CD4-positive, alpha-beta T cell treated with Interleukin-6 at 100 ng/mL for 8 hours (primary cell): Measurements from ENCODE around the gene CCT7.
A peak's percentile ranks its signal among the peaks of the same experiment; 100 is the strongest.

Experiments
- DNase-seq: peaks from one replicate; pipeline ENCODE4 v3.0.0-alpha.2; 2020; ENCODE audit warnings: mixed read lengths, low spot score

CCT7 gene

DNA sequence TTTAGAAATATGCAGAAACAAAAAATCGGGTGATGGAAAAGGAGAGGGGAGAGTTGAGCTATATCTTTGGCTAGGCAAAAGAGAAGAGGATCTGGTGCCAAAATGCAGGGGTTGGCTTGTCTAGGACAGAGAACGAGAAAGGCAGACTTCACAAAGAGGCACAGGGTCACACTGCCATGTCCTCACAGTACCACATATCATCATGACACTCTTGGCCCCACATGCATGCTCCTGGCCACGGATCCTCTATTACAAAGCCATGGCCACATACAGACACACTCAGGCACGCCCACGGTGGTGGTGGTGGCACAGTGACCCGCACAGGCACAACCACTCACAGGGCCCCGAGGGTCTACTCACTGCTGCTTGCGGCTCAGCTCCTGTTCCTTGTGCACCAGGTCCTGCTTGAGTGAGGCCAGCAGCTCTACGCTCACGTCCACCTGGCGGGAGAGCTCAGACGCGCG lies 34.3 kb downstream of the CCT7 start:
- no peak for DNase-seq

DNA sequence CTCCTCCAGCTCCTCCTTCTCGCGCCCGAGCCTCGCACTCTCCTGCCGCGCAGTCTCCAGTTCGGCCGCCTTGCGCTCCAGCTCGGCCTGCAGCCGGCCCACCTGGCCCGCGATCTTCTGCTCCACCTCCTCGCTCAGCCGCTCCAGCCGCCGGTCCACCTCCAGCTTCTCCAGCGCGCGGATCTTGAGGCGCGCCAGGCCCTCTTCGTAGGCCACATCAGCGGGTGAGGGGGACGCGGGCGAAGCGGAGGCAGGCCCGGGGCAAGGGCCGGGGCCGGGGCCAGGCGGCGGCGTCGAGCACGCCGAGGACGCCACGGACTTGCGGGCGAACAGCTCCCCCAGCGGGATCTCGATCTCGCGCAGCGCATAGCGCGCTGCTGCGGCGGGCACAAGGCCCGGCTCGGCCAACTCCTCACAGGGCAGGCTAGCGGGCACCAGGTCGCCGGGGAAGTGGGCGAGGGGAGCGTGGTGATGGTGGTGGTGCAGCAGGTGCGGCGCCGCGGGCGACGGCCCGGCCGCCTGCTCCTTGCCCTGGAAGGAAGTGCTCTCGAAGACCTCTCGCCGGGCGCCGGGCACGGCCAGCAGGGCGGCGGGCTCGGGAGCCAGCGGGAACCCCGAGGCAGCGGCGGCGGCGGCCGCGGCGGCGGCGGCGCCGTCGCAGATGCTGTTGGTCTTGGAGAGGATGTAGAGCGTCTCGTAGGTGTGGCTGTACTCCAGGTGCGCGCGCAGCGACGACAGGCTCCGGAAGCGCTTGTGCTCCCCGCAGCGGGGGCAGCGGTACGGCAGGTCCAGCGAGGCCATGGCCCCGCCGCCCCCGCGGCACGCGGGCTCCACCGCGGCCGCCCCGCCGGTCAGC lies 35.0 kb downstream of the CCT7 start:
- DNase-seq: peak; percentile 85

DNA sequence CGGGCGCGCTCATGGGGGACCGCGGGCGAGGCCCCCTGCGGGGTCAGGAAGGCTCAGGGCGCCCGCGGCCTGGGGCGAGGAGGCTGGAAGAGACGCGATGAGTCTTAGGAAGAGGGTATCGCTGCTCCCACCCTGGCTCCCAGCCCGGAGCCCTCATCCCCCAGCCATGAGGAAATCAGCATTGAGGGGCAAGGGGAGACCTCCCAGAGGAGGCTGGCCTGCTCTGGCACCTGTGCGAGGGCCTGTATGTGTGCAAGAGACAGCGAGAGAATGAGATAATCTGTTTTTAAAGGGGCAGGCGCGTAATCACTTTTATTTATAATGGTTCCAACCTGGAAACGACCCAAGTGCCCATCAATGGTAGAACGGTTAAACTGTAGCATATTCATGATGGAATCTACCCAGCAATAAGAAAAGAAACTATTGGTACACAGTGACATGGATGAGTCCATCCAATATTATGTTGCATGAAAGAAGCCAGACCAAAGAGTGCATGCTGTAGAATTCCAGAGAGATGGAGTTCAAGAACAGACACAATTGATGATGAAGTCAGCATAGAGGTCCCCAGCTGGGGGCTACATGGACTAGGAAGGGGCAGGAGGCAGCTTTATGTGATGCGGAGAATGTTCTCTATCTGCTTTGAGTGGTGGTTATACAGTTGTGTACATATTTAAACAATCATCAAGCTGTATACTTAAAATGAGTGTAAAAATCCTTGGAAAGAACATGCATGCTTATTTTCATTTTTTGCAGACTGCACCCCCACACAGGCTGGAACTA lies 35.8 kb downstream of the CCT7 start:
- no peak for DNase-seq

DNA sequence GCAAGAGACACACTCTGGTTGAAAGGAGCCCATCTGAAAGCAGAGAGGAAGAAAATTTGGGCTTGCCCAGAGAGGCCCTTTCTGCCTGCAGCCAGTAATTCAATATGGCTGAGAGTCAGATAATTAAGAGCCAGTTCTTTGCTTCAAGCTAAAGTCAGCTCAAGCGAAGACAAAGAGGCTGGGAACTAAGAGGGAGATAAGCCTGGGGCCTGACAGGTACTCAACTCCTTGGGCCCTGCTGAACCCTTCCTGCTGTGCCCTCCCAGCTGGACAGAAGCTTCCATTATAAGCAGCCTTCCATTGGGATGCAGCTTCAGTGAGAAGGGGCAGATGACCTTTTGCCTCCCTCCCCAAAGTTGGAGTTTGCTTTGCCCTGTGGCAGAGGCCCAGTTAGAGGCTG lies 38.2 kb downstream of the CCT7 start:
- no peak for DNase-seq

DNA sequence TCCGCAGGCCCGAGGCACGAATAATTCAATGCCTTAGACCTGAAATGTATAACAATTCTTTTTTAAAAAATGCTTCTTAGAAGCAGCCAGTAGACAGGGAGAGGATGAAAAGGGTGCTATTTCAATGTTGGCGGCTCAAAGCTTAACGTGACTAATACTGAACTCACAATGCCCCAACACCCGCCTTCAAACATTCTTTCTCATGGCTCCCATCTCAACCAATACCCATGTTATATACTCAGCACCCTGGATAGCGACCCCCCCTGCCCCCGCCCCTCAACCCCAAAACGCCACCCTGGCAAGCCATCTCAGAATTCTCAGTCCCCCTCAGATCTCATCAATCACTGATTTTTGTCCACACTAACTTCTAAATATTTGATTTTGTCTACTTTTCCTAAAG lies 45.7 kb downstream of the CCT7 start:
- no peak for DNase-seq

DNA sequence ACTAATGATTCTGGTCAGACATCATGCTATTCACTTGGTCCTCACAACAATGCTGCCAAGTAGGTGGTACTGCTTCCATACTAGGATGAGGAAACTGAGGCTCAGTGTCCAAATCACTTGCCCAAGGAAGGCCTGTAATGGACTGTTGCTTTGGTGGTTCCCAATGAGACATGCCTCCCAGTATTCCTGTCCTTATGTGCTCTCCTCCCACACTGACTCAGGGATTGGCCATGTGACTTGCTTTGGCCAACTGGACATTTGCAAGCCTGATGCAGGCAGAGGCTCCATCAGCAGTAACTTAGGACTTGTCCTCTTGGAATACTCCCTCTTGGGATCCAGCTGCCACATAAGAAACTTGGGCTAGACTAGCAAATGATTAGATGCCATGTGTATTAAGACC lies 47.1 kb downstream of the CCT7 start:
- no peak for DNase-seq

DNA sequence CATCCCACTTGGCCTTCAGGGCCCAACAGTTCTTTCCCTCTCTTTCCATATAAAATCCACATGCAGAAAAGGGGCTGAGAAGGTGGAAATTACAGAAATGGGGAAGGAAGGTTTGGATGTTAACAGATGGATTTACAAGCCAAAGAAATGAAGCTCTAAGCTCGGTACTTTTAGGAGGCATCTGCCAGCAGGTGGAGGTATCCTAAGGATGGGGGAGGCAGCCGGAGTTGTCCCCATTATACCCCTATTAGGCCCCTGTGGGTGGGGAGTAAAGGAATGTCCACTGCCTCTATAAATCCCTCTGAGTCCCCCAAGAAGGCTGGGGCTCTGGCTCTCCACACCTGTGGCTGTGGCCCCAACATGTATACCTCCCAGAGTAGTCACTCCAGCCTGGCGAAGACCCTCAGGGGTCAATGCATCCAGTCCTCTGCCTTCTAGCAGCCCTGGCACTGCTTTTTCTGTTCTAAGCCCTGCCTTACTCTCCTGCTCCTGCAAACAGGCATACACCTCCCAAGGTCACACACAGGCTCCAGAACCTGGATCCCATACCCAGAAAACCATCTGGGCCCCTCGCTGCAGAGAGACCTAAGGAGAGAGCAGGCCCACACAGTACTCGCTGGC lies 48.9 kb downstream of the CCT7 start:
- DNase-seq: no peak

DNA sequence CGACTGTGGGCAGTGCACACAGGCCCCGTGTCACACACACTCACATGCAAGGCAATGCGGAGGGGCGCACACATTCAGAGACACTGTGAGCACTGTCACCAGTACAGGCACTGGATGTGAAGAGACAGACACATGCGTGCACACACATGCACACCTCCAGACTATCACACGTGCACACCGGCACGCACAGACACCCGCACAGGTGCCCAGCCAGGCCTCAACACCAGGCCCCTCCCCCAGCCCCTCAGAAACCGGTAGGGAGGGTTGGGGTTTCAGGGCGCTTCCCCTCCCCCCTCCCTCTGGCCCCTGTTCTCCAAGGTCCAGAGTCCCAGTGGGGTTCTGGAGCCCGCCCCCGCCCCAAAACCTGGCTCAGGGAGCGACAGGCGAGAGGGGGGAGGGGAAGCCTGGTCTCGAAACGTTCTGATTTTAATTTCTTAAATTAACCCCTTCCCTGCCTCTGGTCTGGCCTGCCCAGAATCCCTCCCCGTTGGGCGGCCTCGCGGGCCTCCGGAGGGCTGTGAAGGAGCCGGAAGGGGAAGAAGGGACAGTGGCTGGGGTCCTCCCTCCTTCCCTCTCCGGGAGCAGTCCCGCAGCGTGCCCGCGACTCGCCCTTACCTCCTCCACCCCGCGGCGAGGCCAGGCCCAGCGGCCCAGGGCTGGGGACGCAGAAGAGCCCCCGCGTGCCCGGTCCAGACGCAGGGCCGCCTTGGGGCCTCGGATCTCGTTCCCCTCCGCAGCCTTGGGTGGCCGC lies 49.6 kb downstream of the CCT7 start:
- no peak for DNase-seq

DNA sequence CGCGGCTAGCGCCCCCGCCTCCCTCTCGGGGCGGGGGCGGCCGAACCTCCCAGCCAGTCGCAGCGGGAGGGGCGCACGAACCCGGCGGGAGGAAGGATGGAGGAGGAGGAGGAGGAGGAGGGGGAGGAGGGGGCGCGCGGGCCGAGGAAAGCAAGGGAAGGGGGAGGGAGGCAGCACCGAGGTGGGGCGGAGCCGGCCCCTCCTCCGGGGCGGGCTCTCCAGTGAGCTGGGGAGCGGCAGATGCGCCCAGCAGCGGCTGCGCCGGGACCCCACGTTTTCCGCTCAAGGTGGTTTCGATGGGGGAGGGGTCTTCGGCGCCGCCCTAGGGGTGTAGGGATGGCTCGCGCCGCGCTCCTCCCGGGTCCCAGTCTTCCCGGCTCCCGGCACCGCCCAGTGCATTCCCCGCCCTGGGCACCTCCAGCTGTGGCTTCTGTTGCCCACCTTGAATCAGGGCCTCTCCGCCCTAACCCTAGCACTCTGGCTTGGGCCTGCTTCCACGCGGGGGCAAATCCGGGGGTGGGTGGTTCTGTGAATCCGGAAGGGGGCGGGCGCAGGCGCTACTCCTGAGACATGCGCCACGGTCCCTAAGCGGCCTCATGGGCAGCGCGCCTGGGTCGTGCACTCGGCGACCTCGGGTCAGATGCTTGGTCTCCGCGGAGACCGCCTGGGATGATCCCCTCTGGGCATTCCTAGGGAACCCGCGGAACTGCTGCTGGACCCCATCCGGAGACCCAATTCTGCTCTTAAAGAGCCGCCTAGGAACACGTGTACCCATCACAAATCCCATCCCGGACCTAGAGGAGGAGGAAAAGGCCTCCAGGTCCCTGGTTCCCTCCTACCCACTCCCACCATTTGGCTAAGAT lies 50.4 kb downstream of the CCT7 start, which contains the start of gene FBXO41:
TSS of gene FBXO41 (minus strand) at position 183 of the 863 bp plus-strand sequence. CDS start 14,848 bp downstream, outside the sequence.
- DNase-seq: peak; percentile 71

DNA sequence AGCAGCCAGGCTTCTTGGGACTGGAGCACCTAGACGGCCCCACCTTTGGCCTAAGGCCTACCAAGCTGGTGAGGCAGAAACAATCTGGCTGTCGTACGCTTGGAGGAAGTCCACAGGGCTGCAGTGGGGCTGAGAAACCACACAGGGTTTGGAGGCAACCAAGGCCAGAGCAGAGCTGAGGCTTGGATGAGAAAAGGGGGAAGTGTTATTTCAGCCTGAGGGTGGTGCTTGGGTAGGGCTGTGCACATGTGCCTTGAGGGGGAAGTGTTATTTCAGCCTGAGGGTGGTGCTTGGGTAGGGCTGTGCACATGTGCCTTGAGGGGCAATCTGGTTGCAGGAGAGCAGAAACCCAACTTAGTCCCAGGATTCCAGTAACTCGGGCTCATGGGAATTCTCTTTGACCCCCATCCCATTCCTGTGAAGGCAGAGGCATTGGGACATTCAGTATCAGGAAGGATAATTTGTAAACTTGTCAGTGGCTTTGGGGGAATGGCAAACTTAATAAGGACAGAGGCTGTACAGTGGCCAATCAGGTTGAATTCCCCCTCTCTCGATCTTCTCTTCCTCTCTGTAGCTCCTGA lies 51.1 kb downstream of the CCT7 start:
- DNase-seq: no peak

DNA sequence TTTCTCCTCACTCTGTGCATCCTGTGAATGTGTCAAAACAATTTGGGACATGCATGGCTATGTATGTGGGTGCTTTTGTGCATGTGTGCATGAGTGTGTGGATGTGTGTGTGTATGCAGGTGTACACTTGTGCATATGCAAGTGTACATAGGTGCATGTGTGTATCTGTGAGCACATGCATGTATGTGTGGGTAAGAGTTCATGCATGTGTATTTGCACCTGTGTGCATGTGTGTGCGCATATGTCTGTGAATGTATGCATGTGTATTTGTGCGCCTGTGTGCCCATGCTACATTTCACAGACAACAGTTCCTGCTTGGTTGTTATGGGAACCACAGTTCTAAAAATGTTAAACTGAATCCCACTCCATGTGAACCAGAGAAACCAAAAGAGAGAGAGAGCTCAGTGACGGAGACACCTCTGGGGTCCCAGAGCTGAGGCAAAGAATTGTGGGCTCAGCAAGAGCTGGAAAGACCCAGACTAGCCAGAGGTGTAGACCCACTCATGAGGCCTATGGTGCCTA lies 52.1 kb downstream of the CCT7 start:
- no peak for DNase-seq

DNA sequence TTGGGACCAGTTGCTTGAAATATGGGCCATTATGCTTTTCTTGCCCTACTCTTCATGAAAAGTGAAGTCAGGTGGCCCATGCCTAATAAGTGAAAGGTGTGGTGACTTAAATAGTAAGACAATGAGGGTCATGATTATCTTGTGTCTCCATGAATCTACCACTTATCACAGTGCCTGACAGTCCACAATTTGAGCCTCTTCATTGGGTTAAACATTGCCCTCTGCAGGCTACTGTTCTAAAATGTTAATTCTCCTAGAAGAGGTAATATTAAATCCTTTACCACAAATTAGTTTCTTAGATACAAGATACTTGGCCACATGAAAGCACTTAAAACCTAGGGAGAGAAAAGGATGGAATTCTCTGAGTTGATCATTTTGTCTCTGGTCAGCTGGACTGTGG lies 55.2 kb downstream of the CCT7 start:
- DNase-seq: no peak

DNA sequence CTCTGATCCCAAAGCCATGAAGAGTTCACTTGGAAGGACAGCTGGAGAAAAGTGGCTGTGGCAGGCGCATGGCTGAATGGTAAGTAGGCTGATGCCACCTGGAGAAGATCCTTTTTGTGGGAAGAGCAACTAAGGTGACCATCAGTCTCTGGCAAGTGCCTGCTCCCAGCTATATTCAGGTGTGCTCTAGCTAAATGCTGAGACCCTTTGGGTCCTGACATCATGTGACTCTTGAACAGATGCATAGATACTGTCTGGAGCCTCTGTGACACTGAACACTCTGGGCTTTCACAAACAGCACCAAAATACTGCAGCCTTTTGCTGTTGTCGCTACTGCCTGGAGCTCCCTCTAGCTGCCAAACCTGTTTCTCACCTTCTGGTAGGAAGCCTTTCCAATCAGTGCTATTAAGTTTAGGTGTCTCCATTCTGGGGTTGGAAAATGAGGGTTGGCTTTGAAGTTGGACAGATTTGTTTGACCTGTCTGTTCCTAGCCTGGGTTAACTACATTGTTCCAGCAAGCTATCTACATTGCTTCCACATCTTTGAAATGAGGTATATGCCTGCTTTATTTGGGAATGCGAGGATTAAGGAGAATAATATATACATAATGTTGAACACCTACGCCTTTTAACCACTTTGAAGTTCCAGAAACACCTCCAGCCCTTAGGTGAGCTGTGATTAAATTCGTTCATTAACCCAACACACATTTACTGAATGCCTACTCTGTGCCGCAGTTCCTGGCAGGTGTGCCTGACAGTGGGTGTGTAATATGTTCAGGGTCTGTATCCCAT lies 56.1 kb downstream of the CCT7 start:
- peak; percentile 39 for DNase-seq

DNA sequence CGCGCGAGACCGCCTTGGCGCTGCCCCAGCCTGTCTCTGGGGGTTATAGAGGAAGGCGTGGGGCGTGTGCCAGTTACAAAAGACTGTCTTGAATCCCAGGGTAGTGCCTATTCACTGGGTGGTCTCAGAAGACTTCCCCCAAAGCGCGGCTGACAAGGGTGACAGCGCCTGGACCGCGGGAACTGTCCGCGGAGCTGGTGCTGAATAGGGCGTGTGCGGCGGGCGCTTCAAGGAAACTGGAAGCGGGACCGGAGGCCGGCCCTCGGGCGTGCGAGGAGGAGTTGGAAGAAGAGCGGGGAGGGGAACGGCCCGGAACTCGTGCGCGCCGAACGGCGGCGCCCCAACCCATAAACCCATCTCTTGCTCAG lies 57.0 kb downstream of the CCT7 start:
- DNase-seq: peak; percentile 36

DNA sequence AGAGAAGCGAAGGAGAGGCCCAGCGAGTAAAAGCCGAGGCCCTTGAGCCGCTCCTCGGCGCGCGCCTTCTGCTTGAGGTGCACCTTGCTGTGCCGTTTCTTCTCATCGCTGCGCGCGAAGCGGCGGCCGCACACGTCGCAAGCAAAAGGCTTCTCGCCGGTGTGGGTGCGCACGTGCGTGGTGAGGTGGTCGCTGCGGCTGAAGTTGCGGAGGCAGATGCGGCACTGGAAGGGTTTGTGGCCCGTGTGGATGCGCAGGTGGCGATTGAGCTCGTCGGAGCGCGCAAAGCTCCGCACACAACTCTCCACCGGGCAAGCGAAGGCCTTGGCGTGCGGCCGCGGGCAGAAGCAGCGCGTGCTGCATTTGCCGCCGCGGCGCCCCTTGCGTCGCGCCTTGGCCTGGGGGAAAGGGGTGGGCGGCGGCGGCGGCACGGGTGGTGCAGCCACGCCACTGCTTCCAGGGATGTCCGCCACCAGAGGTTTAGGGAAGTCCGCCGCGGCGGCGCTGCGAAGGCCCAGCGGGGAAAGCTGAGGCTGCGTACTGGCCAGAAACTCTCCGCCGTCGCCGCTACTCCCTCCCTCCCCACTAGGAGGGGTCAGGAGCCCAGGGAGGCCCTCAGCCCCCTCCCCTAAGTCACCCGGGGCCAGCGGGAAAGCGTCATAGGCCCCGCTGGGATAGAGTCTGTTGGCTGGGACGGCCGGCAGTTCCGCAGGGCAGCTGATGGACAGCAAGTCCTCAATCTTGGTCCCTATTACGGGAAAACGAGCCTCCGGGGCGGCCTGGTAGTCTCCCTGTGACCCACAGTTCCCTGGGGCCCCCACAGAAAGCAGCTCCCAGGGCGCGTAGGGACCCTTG lies 57.6 kb downstream of the CCT7 start:
- DNase-seq: no peak

DNA sequence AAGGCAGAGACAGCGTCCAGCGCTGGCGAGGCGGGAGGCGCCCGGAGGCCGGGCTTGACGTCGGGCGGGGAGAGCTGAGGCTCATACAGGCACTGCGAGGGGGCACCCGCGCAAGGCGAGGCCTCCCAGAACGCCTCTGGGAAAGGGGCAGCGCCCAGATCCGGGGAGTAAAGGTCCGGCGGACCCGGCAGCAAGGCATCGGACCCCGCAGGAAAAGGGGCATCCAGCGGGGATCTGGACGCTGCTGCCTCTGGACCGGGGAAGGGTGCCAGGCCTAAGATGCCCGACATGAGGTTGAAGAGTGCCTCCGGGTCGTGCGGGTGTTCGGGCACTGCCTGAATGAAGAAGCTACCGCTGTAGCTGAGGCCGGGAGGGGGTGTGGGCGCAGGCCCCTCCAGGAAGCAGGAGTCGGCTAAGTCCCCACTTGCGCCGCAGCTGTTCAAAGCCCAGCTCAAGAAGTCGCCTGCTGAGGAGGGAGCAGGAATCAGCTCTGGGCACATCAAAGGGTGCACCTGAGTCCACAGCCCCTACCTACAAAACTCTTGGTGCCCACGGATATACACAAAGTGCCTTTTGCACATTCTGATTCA lies 58.3 kb downstream of the CCT7 start:
- DNase-seq: no peak

DNA sequence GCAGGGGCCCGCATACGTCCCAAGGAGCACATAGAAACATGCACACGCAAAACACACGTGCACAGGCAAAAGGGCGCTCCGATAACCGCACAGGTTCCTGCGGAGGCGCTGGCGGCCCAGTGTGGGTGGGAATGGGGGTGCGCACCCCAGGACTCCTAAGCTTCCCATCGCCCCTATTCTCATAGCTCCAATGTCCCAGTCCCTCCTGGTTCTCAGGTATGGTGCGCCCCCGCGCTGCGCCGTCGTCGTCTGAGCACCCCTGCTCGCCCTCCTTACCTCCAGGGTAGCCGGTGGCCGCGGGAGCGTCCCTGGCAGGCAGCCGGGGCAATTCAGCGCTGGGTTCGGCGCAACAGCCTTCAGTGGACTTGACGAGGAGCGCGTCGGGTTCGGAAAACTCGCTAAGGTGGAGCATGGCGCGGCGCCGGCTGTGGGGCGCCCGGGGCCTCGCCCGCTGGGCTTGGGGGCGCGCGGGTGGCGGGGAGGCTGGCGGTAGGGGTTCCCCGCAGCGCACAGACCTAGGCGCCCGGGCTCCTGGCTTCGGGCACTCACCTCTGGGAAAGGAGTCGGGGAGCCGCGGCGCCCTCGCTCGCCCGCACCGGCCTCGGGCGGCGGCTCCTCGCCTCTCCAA lies 58.9 kb downstream of the CCT7 start:
- no peak for DNase-seq
